ENCODE measurements around the gene IFITM1.

- TF ChIP-seq, protein P1, sequence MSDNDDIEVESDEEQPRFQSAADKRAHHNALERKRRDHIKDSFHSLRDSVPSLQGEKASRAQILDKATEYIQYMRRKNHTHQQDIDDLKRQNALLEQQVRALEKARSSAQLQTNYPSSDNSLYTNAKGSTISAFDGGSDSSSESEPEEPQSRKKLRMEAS (IDR thresholded peaks at IDR 0.05) = no peak
- TF ChIP-seq, protein P2, sequence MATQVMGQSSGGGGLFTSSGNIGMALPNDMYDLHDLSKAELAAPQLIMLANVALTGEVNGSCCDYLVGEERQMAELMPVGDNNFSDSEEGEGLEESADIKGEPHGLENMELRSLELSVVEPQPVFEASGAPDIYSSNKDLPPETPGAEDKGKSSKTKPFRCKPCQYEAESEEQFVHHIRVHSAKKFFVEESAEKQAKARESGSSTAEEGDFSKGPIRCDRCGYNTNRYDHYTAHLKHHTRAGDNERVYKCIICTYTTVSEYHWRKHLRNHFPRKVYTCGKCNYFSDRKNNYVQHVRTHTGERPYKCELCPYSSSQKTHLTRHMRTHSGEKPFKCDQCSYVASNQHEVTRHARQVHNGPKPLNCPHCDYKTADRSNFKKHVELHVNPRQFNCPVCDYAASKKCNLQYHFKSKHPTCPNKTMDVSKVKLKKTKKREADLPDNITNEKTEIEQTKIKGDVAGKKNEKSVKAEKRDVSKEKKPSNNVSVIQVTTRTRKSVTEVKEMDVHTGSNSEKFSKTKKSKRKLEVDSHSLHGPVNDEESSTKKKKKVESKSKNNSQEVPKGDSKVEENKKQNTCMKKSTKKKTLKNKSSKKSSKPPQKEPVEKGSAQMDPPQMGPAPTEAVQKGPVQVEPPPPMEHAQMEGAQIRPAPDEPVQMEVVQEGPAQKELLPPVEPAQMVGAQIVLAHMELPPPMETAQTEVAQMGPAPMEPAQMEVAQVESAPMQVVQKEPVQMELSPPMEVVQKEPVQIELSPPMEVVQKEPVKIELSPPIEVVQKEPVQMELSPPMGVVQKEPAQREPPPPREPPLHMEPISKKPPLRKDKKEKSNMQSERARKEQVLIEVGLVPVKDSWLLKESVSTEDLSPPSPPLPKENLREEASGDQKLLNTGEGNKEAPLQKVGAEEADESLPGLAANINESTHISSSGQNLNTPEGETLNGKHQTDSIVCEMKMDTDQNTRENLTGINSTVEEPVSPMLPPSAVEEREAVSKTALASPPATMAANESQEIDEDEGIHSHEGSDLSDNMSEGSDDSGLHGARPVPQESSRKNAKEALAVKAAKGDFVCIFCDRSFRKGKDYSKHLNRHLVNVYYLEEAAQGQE (IDR thresholded peaks at IDR 0.05; ENCODE audit: low read depth) = no peak
- TF ChIP-seq CREB1 (IDR thresholded peaks at IDR 0.05; ENCODE audit: low read depth) (no peak), TAF1 (IDR thresholded peaks at IDR 0.05; ENCODE audit: low read depth) (no peak)
These were observed 32.7 kb downstream of the IFITM1 start for GRCh38 chr11:346529-346928.

Data from Ishikawa (cell line).